Adipose tissue (tissue), 3 donors: ENCODE measurements around the gene LPIN3. TPM values are rescaled to one million over a fixed set of nuclear protein-coding genes. Genes with fewer than 3 reads are reported as not detected.
"Not testable (repeated sequence)": the region's sequence is repeated elsewhere in the genome, so short reads cannot be mapped to it uniquely, and the experiment has no call there.

Source experiments
- H3K27ac ChIP-seq: one replicate; pipeline ENCODE4 v1.5.1; 2013; ENCODE audit warnings: low read depth, low read length
- WGBS, 3 donors: extraction: QIAGEN DNeasy Blood & Tissue Kit; methylation state at CpG; one replicate each; pipeline ENCODE4 v1.1.7; 2013; 5-methylcytosine and 5-hydroxymethylcytosine counted together
- polyA plus RNA-seq, 3 donors: library from polyadenylated mRNA; stranded (reverse); fragments of 200-250 nt; gene quantifications; one replicate each; pipeline ENCODE4 v1.2.3, GENCODE V29; 2013
- donor health status: healthy with polysubstance abuse.
- donor health status: Bipolar disorder and iron deficiency.
- donor health status: healthy.

Gene LPIN3
- 10 to 100 TPM; 15.7 to 51.2 (median 44.8) TPM for polyA plus RNA-seq

- WGBS, 3 donors: 11 to 14% (median 11%) methylated on average over 32 to 33 of the region's 33 CpGs
- H3K27ac ChIP-seq: no peak within 1 kb of the TSS
These were observed at the start of gene LPIN3 for GRCh38 chr20:41340327-41341055. Gene LPIN3 (plus strand): TSS chr20:41340821. CDS start chr20:41345804, 4,983 bp downstream.

DNA sequence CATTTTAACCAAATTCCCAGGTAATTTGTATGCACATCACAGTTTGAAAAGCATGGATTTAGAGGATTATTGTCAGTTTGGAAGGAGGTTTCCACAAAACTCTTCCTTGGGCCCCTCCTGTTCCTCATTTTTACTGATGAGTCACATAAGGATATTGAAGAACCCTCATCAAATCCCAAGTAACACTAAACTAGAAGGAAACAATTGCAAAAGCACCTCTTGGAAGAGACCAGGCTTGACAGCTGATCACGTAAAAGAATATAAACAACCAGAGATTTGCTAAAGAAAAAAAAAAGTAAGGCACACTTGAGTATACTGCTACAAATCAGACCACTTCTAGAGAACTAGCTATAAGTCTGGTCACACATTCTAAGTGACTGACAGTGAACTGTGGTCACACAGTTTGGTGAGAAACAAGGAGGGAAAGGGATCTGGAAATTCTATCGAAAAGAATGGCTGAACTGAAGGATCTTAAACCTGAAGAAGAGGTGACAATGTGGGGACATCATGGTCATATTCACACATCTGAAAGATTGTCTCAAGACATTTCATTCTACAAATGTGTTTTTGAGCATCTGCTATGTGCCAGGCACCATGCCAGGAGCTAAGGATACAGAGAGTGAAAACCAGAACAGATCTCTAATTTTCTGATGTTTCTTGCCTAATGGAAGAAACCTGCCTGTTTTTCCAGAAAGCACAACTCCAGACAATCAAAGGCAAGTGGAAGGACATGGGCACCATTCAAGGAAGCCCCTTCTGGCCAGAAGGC, 47.2 kb upstream of the LPIN3 start:
- no peak overlapping the region for H3K27ac ChIP-seq
- WGBS, 3 donors: 63 to 79% (median 70%) methylated on average over 2 of the region's 2 CpGs

- WGBS, 3 donors: 90 to 92% (median 92%) methylated on average over 3 of the region's 3 CpGs
- no peak overlapping the region for H3K27ac ChIP-seq
These were observed 40.7 kb upstream of the LPIN3 start for GRCh38 chr20:41299899-41300298.

- WGBS, 3 donors: 70 to 83% (median 73%) methylated on average over 3 of the region's 3 CpGs
- H3K27ac ChIP-seq: no peak overlapping the region
These were observed 40.2 kb upstream of the LPIN3 start for GRCh38 chr20:41300383-41300782.

- H3K27ac ChIP-seq: no peak overlapping the region
- WGBS, 3 donors: 75 to 90% (median 83%) methylated on average over 4 of the region's 4 CpGs
These were observed 39.7 kb upstream of the LPIN3 start for GRCh38 chr20:41300886-41301285.

DNA sequence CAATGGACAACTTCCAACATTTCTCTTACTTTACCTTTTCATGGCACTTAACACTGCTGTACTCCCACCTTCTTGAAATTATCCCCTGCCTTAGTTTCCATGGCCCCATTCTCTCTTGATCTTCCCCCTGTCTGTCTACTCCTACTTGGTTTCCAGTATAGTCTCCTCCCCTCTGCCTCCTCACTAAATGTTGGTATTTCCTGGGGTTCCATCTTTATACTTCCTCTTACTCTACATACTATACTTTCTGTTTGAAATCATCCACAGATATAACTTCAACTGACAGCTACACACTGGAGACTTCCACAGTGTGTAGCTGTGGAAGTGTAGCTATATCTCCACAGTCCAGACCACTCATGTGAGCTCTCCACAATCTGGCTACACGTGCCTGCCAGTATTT, 36.6 kb upstream of the LPIN3 start:
- no peak overlapping the region for H3K27ac ChIP-seq
- 78 to 93% (median 81%) methylated on average over 1 of the region's 1 CpG for WGBS, 3 donors

DNA sequence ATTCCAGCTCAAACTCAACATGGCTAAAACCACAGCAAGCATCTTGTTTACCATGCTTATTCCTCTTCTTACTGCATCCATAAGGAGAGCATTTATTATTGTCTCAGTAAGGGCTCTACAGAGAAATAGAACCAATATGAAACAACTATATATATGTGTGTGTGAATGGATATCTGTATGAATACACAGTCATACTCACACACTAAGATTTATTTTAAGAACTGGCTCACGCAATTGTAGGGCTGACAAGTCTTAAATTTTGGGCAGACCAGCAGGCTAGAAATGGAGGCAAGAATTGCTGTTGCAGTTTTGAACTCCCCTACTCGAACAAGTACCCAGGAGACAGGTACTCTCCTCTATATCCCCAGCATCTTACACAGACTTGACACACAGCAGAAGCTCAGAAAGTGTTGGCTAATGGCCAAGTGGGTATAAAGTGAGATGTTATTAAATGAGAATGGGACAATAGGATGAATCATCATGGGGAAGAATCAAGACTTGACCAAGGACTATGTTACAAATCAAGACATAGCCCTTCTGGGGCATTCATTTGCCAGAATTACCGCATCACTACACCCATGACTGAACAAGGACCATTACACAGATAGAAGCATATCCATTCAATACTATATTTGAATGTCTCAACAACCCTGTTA, 36.1 kb upstream of the LPIN3 start:
- 92 to 97% (median 93%) methylated on average over 3 of the region's 3 CpGs for WGBS, 3 donors
- H3K27ac ChIP-seq: no peak overlapping the region

GRCh38 chr20:41306061-41306727, 34.4 kb upstream of the LPIN3 start:
- WGBS, 3 donors: 90 to 93% (median 90%) methylated on average over 5 of the region's 5 CpGs
- no peak overlapping the region for H3K27ac ChIP-seq

DNA sequence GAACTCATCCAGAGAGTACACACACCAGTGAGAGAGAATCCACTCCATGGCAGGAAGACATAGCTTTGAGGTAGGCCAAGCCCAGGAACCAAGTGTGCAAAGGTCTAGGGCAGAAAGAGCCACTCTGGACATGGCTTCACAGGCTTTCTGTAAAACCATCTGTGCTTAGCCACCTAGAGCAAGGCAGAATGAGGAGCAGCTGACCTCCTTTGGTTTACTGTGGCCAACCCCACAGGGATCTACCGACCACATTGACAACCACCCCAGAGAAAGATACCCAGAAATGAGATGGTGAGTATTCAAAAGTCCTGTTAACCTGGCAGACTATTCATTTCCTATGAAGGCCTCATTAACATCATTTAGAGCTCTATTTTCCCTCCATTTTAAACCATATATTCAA, 33.6 kb upstream of the LPIN3 start:
- WGBS, 3 donors: 97 to 100% (median 100%) methylated on average over 1 of the region's 1 CpG
- H3K27ac ChIP-seq: no peak overlapping the region

GRCh38 chr20:41308290-41308711, 32.3 kb upstream of the LPIN3 start:
- no peak overlapping the region for H3K27ac ChIP-seq
- 3 to 62% (median 17%) methylated on average over 1 of the region's 1 CpG for WGBS, 3 donors

DNA sequence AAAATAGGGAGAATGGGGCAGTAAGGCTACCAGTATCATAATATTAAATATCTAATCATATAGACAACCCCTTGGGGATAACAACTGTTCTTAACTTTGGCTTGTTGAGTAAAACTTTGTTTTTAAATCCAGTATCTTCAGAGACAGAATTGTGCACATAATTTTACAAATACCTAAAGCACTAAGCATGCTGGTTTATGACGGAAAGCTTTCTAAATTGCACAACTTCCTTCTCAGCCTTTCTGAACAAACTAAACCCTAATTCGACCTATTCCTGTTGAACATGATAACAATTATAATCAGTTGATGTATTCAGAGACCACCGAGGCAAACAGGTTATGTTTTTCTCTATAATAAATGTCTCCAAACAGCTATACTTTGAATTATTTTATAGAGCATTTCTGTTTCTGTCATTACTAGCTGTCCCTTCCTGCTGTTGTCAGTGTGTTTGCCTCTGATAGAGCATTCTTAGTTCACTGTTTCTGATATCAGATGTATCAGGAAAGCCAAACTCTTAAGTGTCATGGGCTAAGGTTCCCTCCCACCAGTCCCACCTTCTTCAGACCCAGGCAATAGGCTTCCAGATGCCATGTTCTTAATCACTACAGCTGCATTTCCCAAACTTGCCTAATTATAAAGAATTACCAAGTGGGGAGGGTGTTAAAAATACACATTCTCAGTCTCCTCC, 31.8 kb upstream of the LPIN3 start:
- 10 to 46% (median 13%) methylated on average over 3 of the region's 3 CpGs for WGBS, 3 donors
- H3K27ac ChIP-seq: no peak overlapping the region

GRCh38 chr20:41309817-41310216, 30.8 kb upstream of the LPIN3 start:
- no peak overlapping the region for H3K27ac ChIP-seq
- WGBS, 3 donors: 33 to 84% (median 41%) methylated on average over 2 of the region's 2 CpGs

GRCh38 chr20:41312009-41312408, 28.6 kb upstream of the LPIN3 start:
- WGBS, 3 donors: 93 to 94% (median 94%) methylated on average over 6 of the region's 6 CpGs

GRCh38 chr20:41314386-41314785, 26.2 kb upstream of the LPIN3 start:
- H3K27ac ChIP-seq: no peak overlapping the region
- 59 to 86% (median 59%) methylated on average over 2 of the region's 2 CpGs for WGBS, 3 donors

More at GRCh38 chr20:41312009-41312408, 28.6 kb upstream of the LPIN3 start:
- H3K27ac ChIP-seq: not testable (repeated sequence)

- H3K27ac ChIP-seq: no peak overlapping the region
- 65 to 70% (median 68%) methylated on average over 6 of the region's 6 CpGs for WGBS, 3 donors
These were observed 24.6 kb upstream of the LPIN3 start for GRCh38 chr20:41316051-41316450.

GRCh38 chr20:41316602-41317545, 23.7 kb upstream of the LPIN3 start:
- WGBS, 3 donors: 3 to 5% (median 3%) methylated on average over 39 to 66 of the region's 66 CpGs
- peak overlapping the region; percentile 60 for H3K27ac ChIP-seq
